Stimulated activated CD4-positive, alpha-beta T cell treated with anti-CD3 and anti-CD28 coated beads, Interleukin-15, amount 100 ng/mL, for 1 hour (primary cell): ENCODE data around the gene WNT5A.

Source experiments
- DNase-seq, 2 donors: peaks; one replicate each; pipeline ENCODE4 v3.0.0-alpha.2; 2020; ENCODE audit warnings: low read depth in 1 of 2, low spot score in 1 of 2

The WNT5A gene

GRCh38 chr3:55482496-55483195 is 4.5 kb downstream of the WNT5A start:
- DNase-seq, result no peak

GRCh38 chr3:55481744-55482495 is 5.2 kb downstream of the WNT5A start:
- no peak for DNase-seq

- DNase-seq, result no peak
Measured at GRCh38 chr3:55480911-55481743, 6.0 kb downstream of the WNT5A start.

GRCh38 chr3:55477306-55478303 is 9.5 kb downstream of the WNT5A start:
- DNase-seq, result no peak

- no peak for DNase-seq
Measured at GRCh38 chr3:55476515-55476914, 10.6 kb downstream of the WNT5A start.

GRCh38 chr3:55474213-55474632 is 12.9 kb downstream of the WNT5A start:
- no peak for DNase-seq

GRCh38 chr3:55473788-55474187 is 13.3 kb downstream of the WNT5A start:
- no peak for DNase-seq

- DNase-seq, result no peak
Measured at GRCh38 chr3:55471522-55472280, 15.4 kb downstream of the WNT5A start.

- no peak for DNase-seq
Measured at GRCh38 chr3:55471084-55471483, 16.0 kb downstream of the WNT5A start.

- no peak for DNase-seq
Measured at GRCh38 chr3:55469957-55470526, 17.1 kb downstream of the WNT5A start.

GRCh38 chr3:55468251-55468650 is 18.9 kb downstream of the WNT5A start:
- no peak for DNase-seq

- DNase-seq, result no peak
Measured at GRCh38 chr3:55467099-55467498, 20.0 kb downstream of the WNT5A start.

GRCh38 chr3:55466526-55466925 is 20.6 kb downstream of the WNT5A start:
- DNase-seq, result no peak

GRCh38 chr3:55461896-55462295 is 25.2 kb downstream of the WNT5A start:
- no peak for DNase-seq

GRCh38 chr3:55459838-55460237 is 27.3 kb downstream of the WNT5A start:
- DNase-seq, result no peak

GRCh38 chr3:55458181-55458790 is 28.8 kb downstream of the WNT5A start:
- no peak for DNase-seq

GRCh38 chr3:55455915-55456314 is 31.2 kb downstream of the WNT5A start:
- DNase-seq, result no peak

- no peak for DNase-seq
Measured at GRCh38 chr3:55454611-55455010, 32.5 kb downstream of the WNT5A start.

GRCh38 chr3:55453886-55454496 is 33.1 kb downstream of the WNT5A start:
- no peak for DNase-seq
